Sigmoid colon (tissue), 7 donors: ENCODE data around the gene CHSY3. TPM values are rescaled to one million over a fixed set of nuclear protein-coding genes. Genes with fewer than 3 reads are reported as not detected.

Experiments
- DNase-seq: peaks from one replicate; pipeline ENCODE4 v3.0.0-alpha.2; 2019
- H3K27ac ChIP-seq, 4 donors: fragments of 200-600 bp; sonication (generic); one replicate each; pipeline ENCODE4 v1.5.1; 2016 to 2019; ENCODE audit warnings: mild to moderate bottlenecking in 1 of 4
- H3K27me3 ChIP-seq, 3 donors: fragments of 200-600 bp; sonication (generic); one replicate each; pipeline ENCODE4 v1.5.1; 2019; ENCODE audit warnings: mild to moderate bottlenecking in 1 of 3
- H3K36me3 ChIP-seq, 4 donors: fragments of 200-600 bp; sonication (generic); one replicate each; pipeline ENCODE4 v1.5.1; 2016 to 2019
- H3K4me1 ChIP-seq, 4 donors: fragments of 200-600 bp; sonication (generic); one replicate each; pipeline ENCODE4 v1.5.1; 2017 to 2019
- H3K4me3 ChIP-seq, 4 donors: fragments of 200-600 bp; sonication (generic); one replicate each; pipeline ENCODE4 v1.5.1; 2017 to 2019; ENCODE audit warnings: mild to moderate bottlenecking in 2 of 4, moderate library complexity in 1 of 4
- H3K9me3 ChIP-seq, 4 donors: fragments of 200-600 bp in 3 of 4; sonication (generic) in 3 of 4; one replicate each; pipeline versions ENCODE4 v1.5.1 to v1.6.1; 2013 to 2019
- EP300 ChIP-seq, 4 donors: sonication (generic); formaldehyde crosslinking; IDR thresholded peaks; one replicate each; pipeline ENCODE4 v1.6.1; 2017; ENCODE audit warnings: antibody characterized with exemption in 4 of 4
- POLR2A ChIP-seq, 2 donors: fragments of 450-650 bp; IDR thresholded peaks; one replicate each; pipeline ENCODE4 v1.6.1; 2016; ENCODE audit warnings: antibody characterized with exemption in 2 of 2, mild to moderate bottlenecking in 2 of 2, moderate library complexity in 2 of 2
- POLR2AphosphoS5 ChIP-seq, 4 donors: sonication (generic); formaldehyde crosslinking; IDR thresholded peaks; one replicate each; pipeline ENCODE4 v1.6.1; 2017; ENCODE audit warnings: antibody characterized with exemption in 4 of 4
- WGBS, 2 donors: extraction: QIAGEN DNeasy Blood & Tissue Kit; methylation state at CpG; one replicate each; pipeline ENCODE4 v1.1.7; 2013; 5-methylcytosine and 5-hydroxymethylcytosine counted together
- intact Hi-C: fragments of 100-400 bp; cut with DNase I; formaldehyde crosslinking; loops from one replicate; pipeline ENCODE4 v1.15.1; 2023
- polyA plus RNA-seq, 3 donors: library from polyadenylated mRNA; stranded (reverse); fragments of 200-250 nt; gene quantifications; one replicate each; pipeline ENCODE4 v1.2.3, GENCODE V29; 2013
- small RNA-seq, 3 donors: library from RNA; depleted of rRNA; stranded (forward); fragments of <200 nt; gene quantifications; one replicate each; pipeline ENCODE3, GENCODE V24; 2016
- total RNA-seq, 4 donors: library from RNA; depleted of rRNA; stranded (reverse); fragments of >200 nt; gene quantifications; one replicate each; pipeline ENCODE4 v1.1.0, GENCODE V29; 2016
- TF ChIP-seq, protein P1 (sequence below), 4 experiments: fragments of 450-650 bp in 3 of 4; fragments of 200-600 bp in 1 of 4; IDR thresholded peaks; one replicate each; pipeline ENCODE4 v1.5.1; 2016 to 2019; ENCODE audit warnings: antibody characterized with exemption in 4 of 4, mild to moderate bottlenecking in 3 of 4, moderate library complexity in 2 of 4
- donor health status: healthy with polysubstance abuse.
- donor health status: Bipolar disorder and iron deficiency.
- donor health status: healthy.

The CHSY3 gene
- total and polyA plus RNA-seq, 7 donors = under 0.01 to 3.3 (median 1.2) TPM; not detected in 1

DNA sequence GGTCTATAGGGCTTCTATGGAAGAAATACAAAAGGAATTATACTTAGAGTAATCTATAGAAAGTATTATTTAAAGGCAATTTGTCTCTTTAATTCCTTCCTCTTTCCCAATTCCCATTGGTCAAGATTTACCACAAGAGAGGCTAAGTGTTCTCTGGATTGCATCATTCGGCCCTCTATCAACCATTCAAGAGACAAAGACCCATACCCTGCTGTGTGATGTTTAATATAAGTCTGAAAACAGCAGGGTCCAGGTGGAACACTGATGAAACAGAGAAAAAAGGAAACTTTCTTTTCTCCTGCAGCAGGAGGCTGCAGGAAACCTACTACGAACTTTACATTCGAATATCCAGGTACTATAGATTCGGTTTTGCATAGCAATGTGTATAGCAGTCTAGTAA, 323.4 kb downstream of the CHSY3 start:
- TF ChIP-seq POLR2AphosphoS5 (IDR thresholded peaks at IDR 0.05) (no peak), POLR2A (IDR thresholded peaks at IDR 0.05) (no peak), EP300 (IDR thresholded peaks at IDR 0.05) (no peak)
- TF ChIP-seq, protein P1, sequence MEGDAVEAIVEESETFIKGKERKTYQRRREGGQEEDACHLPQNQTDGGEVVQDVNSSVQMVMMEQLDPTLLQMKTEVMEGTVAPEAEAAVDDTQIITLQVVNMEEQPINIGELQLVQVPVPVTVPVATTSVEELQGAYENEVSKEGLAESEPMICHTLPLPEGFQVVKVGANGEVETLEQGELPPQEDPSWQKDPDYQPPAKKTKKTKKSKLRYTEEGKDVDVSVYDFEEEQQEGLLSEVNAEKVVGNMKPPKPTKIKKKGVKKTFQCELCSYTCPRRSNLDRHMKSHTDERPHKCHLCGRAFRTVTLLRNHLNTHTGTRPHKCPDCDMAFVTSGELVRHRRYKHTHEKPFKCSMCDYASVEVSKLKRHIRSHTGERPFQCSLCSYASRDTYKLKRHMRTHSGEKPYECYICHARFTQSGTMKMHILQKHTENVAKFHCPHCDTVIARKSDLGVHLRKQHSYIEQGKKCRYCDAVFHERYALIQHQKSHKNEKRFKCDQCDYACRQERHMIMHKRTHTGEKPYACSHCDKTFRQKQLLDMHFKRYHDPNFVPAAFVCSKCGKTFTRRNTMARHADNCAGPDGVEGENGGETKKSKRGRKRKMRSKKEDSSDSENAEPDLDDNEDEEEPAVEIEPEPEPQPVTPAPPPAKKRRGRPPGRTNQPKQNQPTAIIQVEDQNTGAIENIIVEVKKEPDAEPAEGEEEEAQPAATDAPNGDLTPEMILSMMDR (IDR thresholded peaks at IDR 0.05) = no peak
- no peaks in the 10 kb centered on the region for H3K27me3 ChIP-seq
- 89 to 90% methylated on average over 4 of the region's 4 CpGs for WGBS, 2 donors

DNA sequence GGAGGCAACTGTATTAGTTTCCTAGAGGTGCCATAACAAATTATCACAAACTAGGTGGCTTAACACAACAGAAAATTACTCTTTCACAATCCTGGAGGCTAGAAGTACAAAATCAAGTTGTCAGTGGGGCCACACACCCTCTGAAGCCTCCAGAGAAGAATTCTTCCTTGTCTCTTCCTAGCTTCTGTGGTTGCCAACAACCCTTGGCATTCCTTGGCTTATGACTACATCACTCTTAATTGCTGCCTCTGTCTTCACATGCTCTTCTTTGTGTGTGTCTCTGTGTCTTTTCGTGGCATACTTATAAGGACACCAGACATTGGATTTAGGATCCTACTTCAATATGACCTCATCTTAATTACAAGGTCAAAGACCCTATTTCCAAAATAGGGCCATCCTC, 327.5 kb downstream of the CHSY3 start:
- WGBS, 2 donors = 38 to 80% methylated on average over 1 of the region's 1 CpG
- TF ChIP-seq POLR2A (IDR thresholded peaks at IDR 0.05) (no peak), POLR2AphosphoS5 (IDR thresholded peaks at IDR 0.05) (no peak), EP300 (IDR thresholded peaks at IDR 0.05) (no peak)
- TF ChIP-seq, protein P1 (IDR thresholded peaks at IDR 0.05) = no peak
- Histone ChIP-seq H3K9me3 (no peaks in the 10 kb centered on the region), H3K4me1 (no peaks in the 10 kb centered on the region), H3K36me3 (no peaks in the 10 kb centered on the region), H3K27me3 (no peaks in the 10 kb centered on the region), H3K4me3 (no peak overlapping the region), H3K27ac (no peak overlapping the region)
- no peak for DNase-seq
- intact Hi-C loops = no loop called here

More for the DNA sequence above, 323.4 kb downstream of the CHSY3 start:
- Histone ChIP-seq H3K9me3 (no peaks in the 10 kb centered on the region), H3K36me3 (no peaks in the 10 kb centered on the region), H3K4me3 (no peak overlapping the region), H3K27ac (no peak overlapping the region), H3K4me1 (peaks cover 0 to 4% (median 0%) of the 10 kb centered on the region in 4 donors)
- no peak for DNase-seq
- intact Hi-C loops = no loop called here

DNA sequence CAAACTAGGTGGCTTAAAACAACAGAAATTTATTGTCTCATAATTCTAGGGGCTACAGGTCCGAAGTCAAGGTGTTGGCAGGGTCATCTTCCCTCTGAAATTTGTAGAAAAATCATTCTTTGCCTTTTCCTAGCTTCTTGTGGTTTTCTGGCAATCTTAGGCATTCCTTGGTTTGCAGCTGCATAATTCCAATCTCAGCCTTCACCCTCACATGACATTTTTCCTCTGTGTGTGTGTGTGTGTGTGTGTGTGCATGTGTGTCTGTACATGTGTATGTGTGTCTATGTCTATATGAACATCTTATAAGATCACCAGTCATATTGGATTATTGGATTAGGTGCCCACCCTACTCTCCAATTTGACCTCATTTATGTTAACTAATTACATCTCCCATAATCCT, 330.6 kb downstream of the CHSY3 start:
- H3K4me1 ChIP-seq = no peaks in the 10 kb centered on the region
- no peak for DNase-seq
- H3K9me3 ChIP-seq = no peaks in the 10 kb centered on the region
- TF ChIP-seq POLR2A (IDR thresholded peaks at IDR 0.05) = no peak
- TF ChIP-seq, protein P1 (IDR thresholded peaks at IDR 0.05) = no peak
- intact Hi-C loops = no loop called here
- H3K36me3 ChIP-seq = no peaks in the 10 kb centered on the region
- no peaks in the 10 kb centered on the region for H3K27me3 ChIP-seq
- no peak overlapping the region for H3K27ac ChIP-seq
- no peak overlapping the region for H3K4me3 ChIP-seq
- WGBS, 2 donors = 14 to 69% methylated on average over 1 of the region's 1 CpG

Small RNA genes within 50 kb of the gene (small RNA-seq; reads per million reads assigned to genes)
- gene RNA5SP191 (0.24 to 1.1 (median 0.32) reads per million in 3 donors), gene RNU6ATAC10P (0 reads per million in 3 donors)

Other genes with a start within 250 kb of the CHSY3 start
- gene MINAR2, start 156.4 kb upstream of the CHSY3 start, total RNA-seq = under 1 TPM in 1 of 4 donors, not detected in 3; 0.27 TPM
- not detected for gene MINAR2, start 156.4 kb upstream of the CHSY3 start, polyA plus RNA-seq